Vagina (tissue), 2 donors: ENCODE results near the gene GP1BA.

Experiments used
- CTCF ChIP-seq, 3 experiments: fragments of 450-650 bp in 2 of 3; fragments of 200-600 bp in 1 of 3; sonication (generic) in 1 of 3; IDR thresholded peaks; one replicate each; pipeline ENCODE4 v1.5.1; 2017 to 2019; ENCODE audit warnings: antibody characterized with exemption in 3 of 3, mild to moderate bottlenecking in 2 of 3, moderate library complexity in 2 of 3
- POLR2AphosphoS5 ChIP-seq, 2 donors: sonication (generic); formaldehyde crosslinking; IDR thresholded peaks; one replicate each; pipeline ENCODE4 v1.9.0; 2017; ENCODE audit warnings: antibody characterized with exemption in 2 of 2, mild to moderate bottlenecking in 2 of 2, low read depth in 1 of 2; ENCODE audit not compliant: insufficient read depth in 1 of 2

DNA sequence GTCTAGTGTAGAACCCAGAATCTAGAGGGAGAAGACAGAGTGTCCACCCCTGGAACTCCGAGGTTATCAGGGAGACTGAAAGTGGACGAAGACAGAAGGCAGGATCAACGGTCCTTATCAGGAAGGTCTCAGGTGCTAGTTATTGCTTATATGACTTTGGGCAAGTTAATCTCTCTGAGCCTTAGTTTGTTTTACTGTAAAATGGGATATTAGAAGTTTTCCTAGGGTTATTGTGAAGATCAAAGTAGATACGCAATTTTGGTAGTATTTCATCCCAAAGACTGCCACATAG, 9.2 kb downstream of the GP1BA start:
- no peak for TF ChIP-seq CTCF (IDR thresholded peaks at IDR 0.05)
- TF ChIP-seq POLR2AphosphoS5 (IDR thresholded peaks at IDR 0.05; ENCODE audit: insufficient read depth in 1 of 2, low read depth in 1 of 2): no peak
